CD8-positive, alpha-beta memory T cell (primary cell): ENCODE measurements around the gene CFAP68. TPM values are rescaled to one million over a fixed set of nuclear protein-coding genes. Genes with fewer than 3 reads are reported as not detected.
"Not testable (repeated sequence)": the region's sequence is repeated elsewhere in the genome, so short reads cannot be mapped to it uniquely, and the experiment has no call there.

ENCODE experiments used
- CTCF ChIA-PET: fragments of 350-600 bp; sonication (Branson Sonifier 250); formaldehyde crosslinking; loops from one replicate; lab custom pipeline; 2021; ENCODE audit warnings: antibody characterized with exemption; lab: Charles Lee
- POLR2A ChIA-PET: fragments of 350-600 bp; sonication (Branson Sonifier 250); formaldehyde crosslinking; loops from one replicate; lab custom pipeline; 2021; ENCODE audit warnings: antibody characterized with exemption; lab: Charles Lee
- DNase-seq, 5 donors: peaks; one replicate each; pipeline versions ENCODE4 v3.0.0 to v3.0.0-alpha.2; 2020 to 2022; ENCODE audit warnings: mixed read lengths in 1 of 5
- H3K27ac ChIP-seq: one replicate; pipeline ENCODE4 v1.7.0; 2013; ENCODE audit warnings: low read depth, mild to moderate bottlenecking, low read length, moderate library complexity
- H3K27me3 ChIP-seq: 2 replicates; pipeline ENCODE4 v1.7.0; 2013; ENCODE audit warnings: low read length, mild to moderate bottlenecking; ENCODE audit not compliant: insufficient read depth, poor library complexity, severe bottlenecking
- H3K36me3 ChIP-seq: 2 replicates; pipeline ENCODE4 v1.7.0; 2013; ENCODE audit warnings: mild to moderate bottlenecking, low read length, moderate library complexity; ENCODE audit not compliant: insufficient read depth
- H3K4me1 ChIP-seq: 2 replicates; pipeline ENCODE4 v1.7.0; 2013; ENCODE audit warnings: mild to moderate bottlenecking, low read length, moderate library complexity; ENCODE audit not compliant: insufficient read depth
- H3K4me3 ChIP-seq: 2 replicates; pipeline ENCODE4 v1.7.0; 2013; ENCODE audit warnings: mild to moderate bottlenecking, low read length
- H3K9me3 ChIP-seq: 2 replicates; pipeline ENCODE4 v1.7.0; 2013; ENCODE audit warnings: mild to moderate bottlenecking, low read length
- H3K27ac Mint-ChIP-seq, 8 donors: one replicate each; pipeline ENCODE4 v1.8.0; 2020 to 2021; ENCODE audit warnings: mixed read lengths in 8 of 8, mild to moderate bottlenecking in 6 of 8, inconsistent platforms in 3 of 8, moderate library complexity in 3 of 8
- H3K27me3 Mint-ChIP-seq, 2 donors: one replicate each; pipeline ENCODE4 v1.8.0; 2020 to 2021; ENCODE audit warnings: mixed read lengths in 2 of 2, mild to moderate bottlenecking in 1 of 2, moderate library complexity in 1 of 2
- H3K36me3 Mint-ChIP-seq, 3 donors: one replicate each; pipeline ENCODE4 v1.8.0; 2020 to 2021; ENCODE audit warnings: mixed read lengths in 3 of 3, inconsistent platforms in 1 of 3, mild to moderate bottlenecking in 1 of 3
- H3K4me1 Mint-ChIP-seq, 3 donors: one replicate each; pipeline ENCODE4 v1.8.0; 2020 to 2021; ENCODE audit warnings: mixed read lengths in 3 of 3, inconsistent platforms in 1 of 3, mild to moderate bottlenecking in 1 of 3
- H3K4me3 Mint-ChIP-seq, 7 donors: one replicate each; pipeline ENCODE4 v1.8.0; 2020 to 2021; ENCODE audit warnings: mixed read lengths in 7 of 7, mild to moderate bottlenecking in 6 of 7, moderate library complexity in 4 of 7, inconsistent platforms in 2 of 7
- H3K9me3 Mint-ChIP-seq, 5 donors: one replicate each; pipeline ENCODE4 v1.8.0; 2020 to 2022; ENCODE audit warnings: mixed read lengths in 5 of 5, mild to moderate bottlenecking in 3 of 5, moderate library complexity in 2 of 5, inconsistent platforms in 1 of 5
- polyA plus RNA-seq: library from polyadenylated mRNA; unstranded; fragments of 300-500 nt; fragmentation: Illumina TruSeq; gene quantifications from one replicate; pipeline ENCODE4 v1.2.3, GENCODE V29; 2021
- total RNA-seq, 2 experiments: library from RNA; stranded (reverse); gene quantifications; one replicate each; pipeline ENCODE4 v1.2.3, GENCODE V29; 2021

Gene CFAP68
- total and polyA plus RNA-seq, 3 experiments from 2014 or later: 24.7 to 44.3 (median 36.7) TPM

DNA sequence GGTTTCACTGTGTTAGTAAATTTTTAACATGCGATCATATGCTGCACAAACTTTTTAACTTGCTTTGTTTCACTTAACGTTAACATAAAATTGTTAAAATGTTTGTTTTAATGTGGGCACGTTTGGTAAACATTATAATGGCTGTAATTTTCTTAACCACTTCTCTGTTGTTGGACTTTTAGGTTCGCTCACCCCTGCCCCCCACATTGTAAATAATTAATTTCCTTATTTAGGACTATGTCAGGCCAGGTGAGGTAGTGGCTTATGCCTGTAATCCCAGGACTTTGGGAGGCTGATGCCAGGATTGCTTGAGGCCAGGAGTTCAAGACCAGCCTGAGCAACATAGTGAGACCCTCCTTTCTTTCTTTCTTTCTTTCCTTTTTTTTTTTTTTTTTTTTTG, 51.1 kb downstream of the CFAP68 start:
- Mint-ChIP-seq H3K27ac (no peak overlapping the region), H3K27me3 (peaks cover 4 to 6% of the 10 kb centered on the region in 2 donors), H3K4me1 (peaks cover 16 to 30% (median 20%) of the 10 kb centered on the region in 3 donors), H3K36me3 (no peaks in the 10 kb centered on the region), H3K4me3 (no peak overlapping the region), H3K9me3 (no peaks in the 10 kb centered on the region)
- CTCF ChIA-PET: interaction anchor here (1.1 to 3.3 kb wide), 3 partner anchors 51 to 75 kb away, joined by 3 to 31 read pairs (median 4); no protein-coding TSS in a partner anchor
- POLR2A ChIA-PET: no interaction called here
- Histone ChIP-seq H3K27ac (no peak overlapping the region), H3K9me3 (no peaks in the 10 kb centered on the region), H3K36me3 (no peaks in the 10 kb centered on the region), H3K27me3 (no peaks in the 10 kb centered on the region), H3K4me1 (peaks cover 14% of the 10 kb centered on the region), H3K4me3 (no peak overlapping the region)
- DNase-seq: no peak

- no peaks in the 10 kb centered on the region for H3K9me3 ChIP-seq
- Mint-ChIP-seq H3K27me3 (peaks cover 6% of the 10 kb centered on the region in 2 donors), H3K27ac (peak overlapping the region in 1 of 8 donors; percentile 29), H3K9me3 (no peaks in the 10 kb centered on the region), H3K36me3 (no peaks in the 10 kb centered on the region), H3K4me3 (peak overlapping the region in 4 of 7 donors; percentile 4 to 63 (median 36)), H3K4me1 (peaks cover 9 to 25% (median 21%) of the 10 kb centered on the region in 3 donors)
- ChIA-PET POLR2A (no interaction called here), CTCF (interaction anchor here (0.7 to 3.3 kb wide), 9 partner anchors 12 to 348 kb away, joined by 3 to 31 read pairs (median 4); no protein-coding TSS in a partner anchor)
- no peak overlapping the region for H3K27ac ChIP-seq
- peaks cover 22% of the 10 kb centered on the region for H3K4me1 ChIP-seq
- H3K36me3 ChIP-seq: no peaks in the 10 kb centered on the region
- no peaks in the 10 kb centered on the region for H3K27me3 ChIP-seq
- no peak for DNase-seq
- no peak overlapping the region for H3K4me3 ChIP-seq
Observed at GRCh38 chr11:111932611-111932950, 53.2 kb downstream of the CFAP68 start.

DNA sequence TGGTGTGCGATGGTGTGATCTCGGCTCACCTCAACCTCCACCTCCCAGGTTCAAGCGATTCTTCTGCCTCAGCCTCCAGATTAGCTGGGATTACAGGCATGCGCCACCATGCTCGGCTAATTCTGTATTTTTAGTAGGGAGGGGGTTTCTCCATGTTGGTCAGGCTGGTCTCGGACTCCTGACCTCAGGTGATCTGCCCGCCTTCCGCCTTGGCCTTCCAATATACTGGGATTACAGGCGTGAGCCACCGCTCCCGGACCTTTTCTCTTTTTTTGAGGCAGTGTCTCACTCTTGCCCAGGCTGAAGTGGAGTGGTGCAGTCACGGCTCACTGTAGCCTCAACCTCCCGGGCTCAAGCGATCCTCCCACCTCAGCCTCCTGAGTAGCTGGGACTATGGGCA, 53.8 kb downstream of the CFAP68 start:
- H3K27ac Mint-ChIP-seq, H3K9me3 ChIP-seq, DNase-seq, H3K36me3 ChIP-seq, H3K36me3 Mint-ChIP-seq, H3K9me3 Mint-ChIP-seq, H3K4me3 ChIP-seq, H3K27me3 ChIP-seq, H3K27ac ChIP-seq, H3K27me3 Mint-ChIP-seq: not testable (repeated sequence)
- Mint-ChIP-seq H3K4me3 (peak overlapping the region in 1 of 7 donors; percentile 3), H3K4me1 (peaks cover 15 to 30% (median 27%) of the 10 kb centered on the region in 3 donors)
- POLR2A ChIA-PET: interaction anchor here (0.6 kb wide), 1 partner anchor 293 kb away, joined by 5 read pairs; the partner anchor contains the start of gene PTS
- CTCF ChIA-PET: interaction anchor here (2.5 to 2.9 kb wide), 2 partner anchors 11 to 49 kb away, joined by 8 to 18 read pairs; no protein-coding TSS in a partner anchor
- H3K4me1 ChIP-seq: peaks cover 28% of the 10 kb centered on the region

DNA sequence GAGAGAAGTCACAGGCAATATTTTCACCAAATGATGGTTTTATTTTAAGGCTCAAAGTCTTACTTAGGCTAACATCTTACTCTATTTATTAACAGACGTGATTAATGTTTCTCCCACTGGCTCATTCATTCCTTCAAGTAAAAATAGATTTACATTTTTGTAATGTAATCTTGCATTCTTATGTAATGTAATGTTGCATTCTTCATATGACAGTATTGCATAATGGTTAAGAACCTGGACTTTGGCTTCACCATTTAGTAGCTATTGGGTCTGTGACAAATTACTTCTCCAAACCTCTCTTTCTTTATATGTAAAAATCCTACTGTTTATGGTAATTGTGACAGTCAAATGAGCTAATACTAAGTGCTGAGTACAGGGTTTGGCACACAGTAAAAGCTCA, 54.5 kb downstream of the CFAP68 start:
- peaks cover 35% of the 10 kb centered on the region for H3K4me1 ChIP-seq
- H3K27ac ChIP-seq: no peak overlapping the region
- no peaks in the 10 kb centered on the region for H3K36me3 Mint-ChIP-seq
- ChIA-PET POLR2A (interaction anchor here (0.6 kb wide), 2 partner anchors 62 to 82 kb away, joined by 3 read pairs; no protein-coding TSS in a partner anchor), CTCF (interaction anchor here (2.9 kb wide), 1 partner anchor 48 kb away, joined by 8 read pairs; no protein-coding TSS in a partner anchor)
- H3K27ac Mint-ChIP-seq: no peak overlapping the region
- peaks cover 22 to 37% (median 34%) of the 10 kb centered on the region in 3 donors for H3K4me1 Mint-ChIP-seq
- H3K4me3 ChIP-seq: no peak overlapping the region
- no peaks in the 10 kb centered on the region for H3K9me3 Mint-ChIP-seq
- peak overlapping the region in 1 of 7 donors; percentile 5 for H3K4me3 Mint-ChIP-seq
- no peaks in the 10 kb centered on the region for H3K27me3 ChIP-seq
- DNase-seq: no peak
- H3K27me3 Mint-ChIP-seq: peaks cover 6% of the 10 kb centered on the region in 2 donors
- H3K36me3 ChIP-seq: no peaks in the 10 kb centered on the region
- no peaks in the 10 kb centered on the region for H3K9me3 ChIP-seq

DNA sequence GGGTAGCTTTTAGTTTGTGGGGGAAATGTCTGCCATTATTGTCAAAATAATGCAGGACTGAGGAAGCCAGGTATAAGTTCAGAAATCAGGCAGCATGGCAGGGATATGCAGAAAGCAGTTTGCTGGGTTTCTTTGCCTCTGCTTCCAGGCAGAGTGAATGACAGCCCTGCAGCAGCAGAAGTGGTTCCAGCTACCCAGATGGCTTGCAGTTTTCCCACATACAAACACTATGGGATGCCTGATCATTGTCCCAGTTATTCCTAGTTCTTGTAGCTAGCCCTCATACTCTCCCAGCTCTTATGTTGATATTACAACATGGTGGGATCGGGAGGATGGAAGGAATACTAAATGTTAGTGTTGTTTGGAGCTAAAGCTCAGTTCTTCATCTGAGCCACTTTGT, 55.0 kb downstream of the CFAP68 start:
- Histone ChIP-seq H3K27ac (no peak overlapping the region), H3K27me3 (no peaks in the 10 kb centered on the region), H3K4me3 (no peak overlapping the region), H3K4me1 (peaks cover 37% of the 10 kb centered on the region), H3K36me3 (no peaks in the 10 kb centered on the region), H3K9me3 (no peaks in the 10 kb centered on the region)
- Mint-ChIP-seq H3K4me1 (peaks cover 25 to 41% (median 37%) of the 10 kb centered on the region in 3 donors), H3K27me3 (peaks cover 6% of the 10 kb centered on the region in 2 donors), H3K36me3 (no peaks in the 10 kb centered on the region), H3K4me3 (peak overlapping the region in 1 of 7 donors; percentile 34), H3K27ac (no peak overlapping the region), H3K9me3 (no peaks in the 10 kb centered on the region)
- CTCF ChIA-PET: interaction anchor here (2.9 kb wide), 1 partner anchor 48 kb away, joined by 8 read pairs; no protein-coding TSS in a partner anchor
- POLR2A ChIA-PET: interaction anchor here (0.6 kb wide), 2 partner anchors 62 to 82 kb away, joined by 3 read pairs; no protein-coding TSS in a partner anchor
- no peak for DNase-seq

Other genes starting within 250 kb of the CFAP68 start
- gene PPP2R1B, start 113.2 kb upstream of the CFAP68 start, total RNA-seq: 10 to 100 TPM; 55.3 to 61.6 TPM
- gene PPP2R1B, start 113.2 kb upstream of the CFAP68 start, polyA plus RNA-seq: 21.9 TPM
- gene ALG9, start 8.0 kb upstream of the CFAP68 start, total RNA-seq: 10 to 100 TPM; 37.4 to 38.0 TPM
- 16.7 TPM for gene ALG9, start 8.0 kb upstream of the CFAP68 start, polyA plus RNA-seq
- 10 to 100 TPM; 11.6 to 12.7 TPM for gene FDXACB1, start 376 bp upstream of the CFAP68 start, total RNA-seq
- 6.4 TPM for gene FDXACB1, start 376 bp upstream of the CFAP68 start, polyA plus RNA-seq
- not detected for gene CRYAB, start 32.2 kb downstream of the CFAP68 start, total RNA-seq
- gene CRYAB, start 32.2 kb downstream of the CFAP68 start, polyA plus RNA-seq: not detected
- not detected for gene HSPB2, start 33.2 kb downstream of the CFAP68 start, total RNA-seq
- not detected for gene HSPB2, start 33.2 kb downstream of the CFAP68 start, polyA plus RNA-seq
- gene C11orf52, start 39.4 kb downstream of the CFAP68 start, total RNA-seq: not detected
- not detected for gene C11orf52, start 39.4 kb downstream of the CFAP68 start, polyA plus RNA-seq
- gene DIXDC1, start 57.8 kb downstream of the CFAP68 start, total RNA-seq: 10 to 100 TPM; 11.3 to 12.7 TPM
- 2.4 TPM for gene DIXDC1, start 57.8 kb downstream of the CFAP68 start, polyA plus RNA-seq
- 10 to 100 TPM; 61.1 to 62.2 TPM for gene DLAT, start 145.9 kb downstream of the CFAP68 start, total RNA-seq
- 22.1 TPM for gene DLAT, start 145.9 kb downstream of the CFAP68 start, polyA plus RNA-seq
- under 1 TPM; 0.38 to 0.57 TPM for gene PIH1D2, start 194.5 kb downstream of the CFAP68 start, total RNA-seq
- gene PIH1D2, start 194.5 kb downstream of the CFAP68 start, polyA plus RNA-seq: not detected
- gene NKAPD1, start 194.8 kb downstream of the CFAP68 start, total RNA-seq: 10 to 100 TPM; 22.0 to 22.6 TPM
- gene NKAPD1, start 194.8 kb downstream of the CFAP68 start, polyA plus RNA-seq: 13.4 TPM
- 10 to 100 TPM; 71.9 to 73.5 TPM for gene TIMM8B, start 207.2 kb downstream of the CFAP68 start, total RNA-seq
- gene TIMM8B, start 207.2 kb downstream of the CFAP68 start, polyA plus RNA-seq: 70.6 TPM
- 100 to 1,000 TPM; 125 to 133 TPM for gene SDHD, start 207.3 kb downstream of the CFAP68 start, total RNA-seq
- 154 TPM for gene SDHD, start 207.3 kb downstream of the CFAP68 start, polyA plus RNA-seq